Tibial nerve (tissue), 4 donors: ENCODE measurements around the gene TCFL5. TPM values are rescaled to one million over a fixed set of nuclear protein-coding genes. Genes with fewer than 3 reads are reported as not detected.

Experiments
- DNase-seq, 2 donors: peaks; one replicate each; pipeline ENCODE4 v3.0.0-alpha.2; 2019; ENCODE audit warnings: low spot score in 2 of 2
- H3K27ac ChIP-seq, 4 donors: fragments of 200-600 bp; sonication (generic) in 3 of 4; one replicate each; pipeline ENCODE4 v1.5.1; 2017 to 2019; ENCODE audit warnings: mild to moderate bottlenecking in 1 of 4
- H3K27me3 ChIP-seq, 2 donors: fragments of 200-600 bp; sonication (generic) in 1 of 2; one replicate each; pipeline versions ENCODE4 v1.5.1 to v1.6.0; 2017 to 2019
- H3K36me3 ChIP-seq, 3 donors: fragments of 200-600 bp; sonication (generic); one replicate each; pipeline ENCODE4 v1.5.1; 2018 to 2019
- H3K4me1 ChIP-seq, 4 donors: fragments of 200-600 bp; sonication (generic) in 3 of 4; one replicate each; pipeline ENCODE4 v1.5.1; 2017 to 2019
- H3K4me3 ChIP-seq, 4 donors: fragments of 200-600 bp; sonication (generic) in 3 of 4; one replicate each; pipeline ENCODE4 v1.5.1; 2017 to 2019; ENCODE audit warnings: mild to moderate bottlenecking in 1 of 4, moderate library complexity in 1 of 4
- H3K9me3 ChIP-seq, 4 donors: fragments of 200-600 bp; sonication (generic) in 3 of 4; one replicate each; pipeline ENCODE4 v1.5.1; 2017 to 2019
- EP300 ChIP-seq, 2 donors: sonication (generic); formaldehyde crosslinking; IDR thresholded peaks; one replicate each; pipeline ENCODE4 v1.6.1; 2017; ENCODE audit warnings: antibody characterized with exemption in 2 of 2, mild to moderate bottlenecking in 1 of 2
- POLR2A ChIP-seq, 2 donors: fragments of 450-650 bp; IDR thresholded peaks; one replicate each; pipeline ENCODE4 v1.6.1; 2017; ENCODE audit warnings: antibody characterized with exemption in 2 of 2, mild to moderate bottlenecking in 2 of 2, moderate library complexity in 2 of 2
- WGBS, 2 donors: methylation state at CpG; one replicate each; pipeline ENCODE4 v1.1.5; 2018; 5-methylcytosine and 5-hydroxymethylcytosine counted together
- total RNA-seq, 4 donors: library from RNA; depleted of rRNA; stranded (reverse); fragments of >200 nt; gene quantifications; one replicate each; pipeline ENCODE4 v1.1.0, GENCODE V29; 2016
- TF ChIP-seq, protein P1 (sequence below), 5 experiments: fragments of 200-600 bp in 3 of 5; fragments of 450-650 bp in 2 of 5; sonication (generic) in 3 of 5; IDR thresholded peaks; one replicate each; pipeline ENCODE4 v1.5.1; 2016 to 2019; ENCODE audit warnings: antibody characterized with exemption in 5 of 5, mild to moderate bottlenecking in 3 of 5, moderate library complexity in 2 of 5

The TCFL5 gene
- total RNA-seq, 4 donors from 2014 or later = 9.8 to 25.1 (median 16.2) TPM

DNA sequence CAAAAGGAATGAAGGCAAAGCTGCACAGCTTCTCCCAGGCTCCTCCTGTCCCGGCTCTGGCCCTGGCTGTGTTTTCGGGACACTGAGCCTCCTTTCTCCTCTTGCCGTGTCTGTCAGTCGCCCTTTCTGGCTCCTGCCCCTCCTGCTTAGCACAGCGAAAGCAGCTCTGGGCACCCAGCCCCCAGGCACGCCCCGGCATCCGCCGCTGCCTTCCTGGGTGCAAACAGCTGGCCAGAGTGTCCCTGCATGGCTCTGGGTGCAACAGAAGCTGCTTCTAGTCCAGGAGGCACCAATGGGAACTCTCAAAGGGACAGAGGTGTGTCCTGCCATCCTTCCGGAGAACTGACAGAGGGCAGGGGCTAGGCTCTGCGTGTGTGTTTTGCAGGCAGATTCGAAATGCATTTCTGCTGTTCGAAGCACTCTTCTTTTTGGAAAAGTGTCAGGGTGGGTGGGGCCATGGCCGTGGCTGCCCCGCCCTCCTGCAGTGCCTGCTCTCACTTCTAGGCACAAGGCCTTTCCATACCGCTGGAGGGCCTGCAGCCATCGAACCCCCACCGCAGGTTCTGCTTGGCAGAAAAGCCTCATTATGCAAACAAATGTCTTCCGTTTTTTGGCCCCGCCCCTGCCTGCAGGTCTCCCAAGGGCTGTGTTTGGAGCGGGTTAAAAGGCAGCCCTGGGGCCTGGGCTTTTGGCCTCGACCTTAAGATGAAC is 29.3 kb downstream of the TCFL5 start:
- no peak for DNase-seq
- TF ChIP-seq POLR2A (IDR thresholded peaks at IDR 0.05) (no peak), EP300 (IDR thresholded peaks at IDR 0.05) (no peak)
- TF ChIP-seq, protein P1, sequence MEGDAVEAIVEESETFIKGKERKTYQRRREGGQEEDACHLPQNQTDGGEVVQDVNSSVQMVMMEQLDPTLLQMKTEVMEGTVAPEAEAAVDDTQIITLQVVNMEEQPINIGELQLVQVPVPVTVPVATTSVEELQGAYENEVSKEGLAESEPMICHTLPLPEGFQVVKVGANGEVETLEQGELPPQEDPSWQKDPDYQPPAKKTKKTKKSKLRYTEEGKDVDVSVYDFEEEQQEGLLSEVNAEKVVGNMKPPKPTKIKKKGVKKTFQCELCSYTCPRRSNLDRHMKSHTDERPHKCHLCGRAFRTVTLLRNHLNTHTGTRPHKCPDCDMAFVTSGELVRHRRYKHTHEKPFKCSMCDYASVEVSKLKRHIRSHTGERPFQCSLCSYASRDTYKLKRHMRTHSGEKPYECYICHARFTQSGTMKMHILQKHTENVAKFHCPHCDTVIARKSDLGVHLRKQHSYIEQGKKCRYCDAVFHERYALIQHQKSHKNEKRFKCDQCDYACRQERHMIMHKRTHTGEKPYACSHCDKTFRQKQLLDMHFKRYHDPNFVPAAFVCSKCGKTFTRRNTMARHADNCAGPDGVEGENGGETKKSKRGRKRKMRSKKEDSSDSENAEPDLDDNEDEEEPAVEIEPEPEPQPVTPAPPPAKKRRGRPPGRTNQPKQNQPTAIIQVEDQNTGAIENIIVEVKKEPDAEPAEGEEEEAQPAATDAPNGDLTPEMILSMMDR (IDR thresholded peaks at IDR 0.05) = no peak
- Histone ChIP-seq H3K27me3 (no peaks in the 10 kb centered on the region), H3K4me1 (peaks cover 0 to 40% (median 22%) of the 10 kb centered on the region in 4 donors), H3K4me3 (peak overlapping the region in 1 of 4 donors; percentile 3), H3K9me3 (no peaks in the 10 kb centered on the region), H3K27ac (peak overlapping the region; percentile 49 to 81 (median 77)), H3K36me3 (peaks cover 0 to 46% (median 0%) of the 10 kb centered on the region in 3 donors)
- WGBS, 2 donors = 31 to 36% methylated on average over 19 to 20 of the region's 22 CpGs

DNA sequence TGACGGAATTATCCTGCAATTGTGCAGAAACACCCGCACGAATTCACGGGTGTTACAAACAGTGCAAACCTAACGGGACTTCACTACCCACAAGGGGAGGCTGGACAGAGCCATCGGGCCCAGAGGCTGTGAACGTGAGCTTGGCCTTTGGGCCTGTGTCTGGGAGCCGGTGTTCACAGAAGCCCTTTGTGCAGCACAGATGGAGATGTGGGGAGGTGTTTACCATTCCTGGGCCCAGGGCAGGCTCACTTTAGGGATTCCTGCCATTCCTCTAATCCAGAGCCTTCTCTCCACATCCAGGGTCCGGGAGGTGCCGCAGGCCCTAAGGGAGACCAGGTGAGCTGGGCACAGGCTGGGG is 29.8 kb downstream of the TCFL5 start:
- no peak overlapping the region for H3K4me3 ChIP-seq
- no peak for TF ChIP-seq POLR2A (IDR thresholded peaks at IDR 0.05)
- TF ChIP-seq, protein P1 (IDR thresholded peaks at IDR 0.05) = no peak
- no peak for TF ChIP-seq EP300 (IDR thresholded peaks at IDR 0.05)
- peaks cover 0 to 46% (median 0%) of the 10 kb centered on the region in 3 donors for H3K36me3 ChIP-seq
- DNase-seq = no peak
- H3K9me3 ChIP-seq = no peaks in the 10 kb centered on the region
- peaks cover 0 to 35% (median 22%) of the 10 kb centered on the region in 4 donors for H3K4me1 ChIP-seq
- peak overlapping the region; percentile 49 to 81 (median 77) for H3K27ac ChIP-seq
- 48 to 49% methylated on average over 6 to 8 of the region's 10 CpGs for WGBS, 2 donors
- H3K27me3 ChIP-seq = no peaks in the 10 kb centered on the region

GRCh38 chr20:62831361-62831788 is 30.2 kb downstream of the TCFL5 start:
- H3K4me3 ChIP-seq = no peak overlapping the region
- 73 to 88% methylated on average over 7 to 10 of the region's 10 CpGs for WGBS, 2 donors
- DNase-seq = no peak
- no peak for TF ChIP-seq EP300 (IDR thresholded peaks at IDR 0.05)
- TF ChIP-seq, protein P1 (IDR thresholded peaks at IDR 0.05) = no peak
- TF ChIP-seq POLR2A (IDR thresholded peaks at IDR 0.05) = no peak
- peaks cover 0 to 32% (median 22%) of the 10 kb centered on the region in 4 donors for H3K4me1 ChIP-seq
- peak overlapping the region; percentile 49 to 81 (median 77) for H3K27ac ChIP-seq
- no peaks in the 10 kb centered on the region for H3K27me3 ChIP-seq
- no peaks in the 10 kb centered on the region for H3K9me3 ChIP-seq
- H3K36me3 ChIP-seq = peaks cover 0 to 46% (median 0%) of the 10 kb centered on the region in 3 donors

GRCh38 chr20:62830821-62831220 is 30.8 kb downstream of the TCFL5 start:
- peaks cover 0 to 34% (median 22%) of the 10 kb centered on the region in 4 donors for H3K4me1 ChIP-seq
- H3K9me3 ChIP-seq = no peaks in the 10 kb centered on the region
- no peak overlapping the region for H3K4me3 ChIP-seq
- no peak for DNase-seq
- no peak for TF ChIP-seq EP300 (IDR thresholded peaks at IDR 0.05)
- TF ChIP-seq, protein P1 (IDR thresholded peaks at IDR 0.05) = no peak
- no peak for TF ChIP-seq POLR2A (IDR thresholded peaks at IDR 0.05)
- peak overlapping the region in 3 of 4 donors; percentile 49 to 81 (median 78) for H3K27ac ChIP-seq
- H3K36me3 ChIP-seq = peaks cover 0 to 46% (median 0%) of the 10 kb centered on the region in 3 donors
- 85 to 90% methylated on average over 12 to 22 of the region's 22 CpGs for WGBS, 2 donors
- H3K27me3 ChIP-seq = no peaks in the 10 kb centered on the region

DNA sequence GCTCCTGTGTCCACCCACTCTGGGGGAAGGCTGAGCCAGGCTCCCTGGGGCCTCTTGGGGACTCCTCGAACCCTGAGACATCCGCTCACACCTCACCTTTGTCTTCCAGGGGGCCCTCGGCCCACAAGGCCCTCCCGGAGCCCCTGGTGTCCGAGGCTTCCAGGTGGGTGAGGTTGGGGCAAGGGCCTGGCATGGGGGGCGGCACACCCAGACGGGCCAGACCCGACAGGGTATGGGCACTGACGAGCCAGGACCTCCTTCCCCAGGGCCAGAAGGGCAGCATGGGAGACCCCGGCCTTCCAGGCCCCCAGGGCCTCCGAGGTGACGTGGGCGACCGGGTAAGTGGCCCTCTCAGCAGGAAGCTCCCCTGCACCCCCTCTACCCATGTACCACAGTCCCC is 31.4 kb downstream of the TCFL5 start:
- WGBS, 2 donors = 87 to 91% methylated on average over 12 to 14 of the region's 14 CpGs
- H3K4me3 ChIP-seq = no peak overlapping the region
- DNase-seq = no peak
- H3K27ac ChIP-seq = peak overlapping the region in 1 of 4 donors; percentile 61
- TF ChIP-seq EP300 (IDR thresholded peaks at IDR 0.05) = no peak
- no peak for TF ChIP-seq POLR2A (IDR thresholded peaks at IDR 0.05)
- TF ChIP-seq, protein P1 (IDR thresholded peaks at IDR 0.05) = no peak
- peaks cover 0 to 49% (median 0%) of the 10 kb centered on the region in 3 donors for H3K36me3 ChIP-seq
- H3K27me3 ChIP-seq = no peaks in the 10 kb centered on the region
- H3K9me3 ChIP-seq = no peaks in the 10 kb centered on the region
- H3K4me1 ChIP-seq = peaks cover 0 to 40% (median 22%) of the 10 kb centered on the region in 4 donors
